ENCODE results near the gene GUCA1A. TPM values are rescaled to one million over a fixed set of nuclear protein-coding genes. Genes with fewer than 3 reads are reported as not detected.
"Not testable (repeated sequence)": the region's sequence is repeated elsewhere in the genome, so short reads cannot be mapped to it uniquely, and the experiment has no call there.

GUCA1A gene
- total RNA-seq, 1 donor = not detected

DNA sequence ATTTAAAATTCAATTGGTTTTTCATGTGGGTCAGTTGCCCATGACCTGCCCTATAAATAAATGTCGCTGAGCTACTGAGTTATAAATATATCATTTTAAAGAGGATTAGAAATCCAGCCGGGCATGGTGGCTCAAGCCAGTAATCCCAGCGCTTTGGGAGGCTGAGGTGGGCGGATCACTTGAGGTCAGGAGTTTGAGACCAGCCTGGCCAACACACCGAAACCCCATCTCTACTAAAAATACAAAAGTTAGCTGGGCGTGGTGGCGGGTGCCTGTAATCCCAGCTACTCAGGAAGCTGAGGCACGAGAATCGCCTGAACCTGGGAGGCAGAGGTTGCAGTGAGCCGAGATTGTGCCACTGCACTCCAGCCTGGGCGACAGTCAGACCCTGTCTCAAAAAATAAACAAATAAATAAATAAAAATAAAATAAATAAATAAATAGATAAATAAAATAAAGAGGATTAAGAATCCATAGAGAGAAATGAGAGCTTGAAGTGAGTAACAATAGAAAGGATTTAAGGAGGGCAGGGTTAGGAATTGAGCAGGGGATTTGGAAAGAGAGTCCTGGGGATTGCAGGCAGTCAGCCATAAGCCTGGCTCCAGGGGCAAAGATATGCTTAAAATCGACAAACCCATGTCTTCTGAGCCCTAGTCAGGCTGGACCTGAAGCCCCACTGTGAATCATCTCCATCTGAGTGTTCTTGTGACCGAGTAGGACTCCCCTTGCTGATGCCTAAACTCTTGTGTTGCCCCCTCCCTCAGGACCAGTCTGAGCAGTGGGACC lies 29.2 kb downstream of the GUCA1A start:
- not testable (repeated sequence) for DNase-seq (ENCODE audit: low read depth in 2 of 3, low spot score in 2 of 3)

DNA sequence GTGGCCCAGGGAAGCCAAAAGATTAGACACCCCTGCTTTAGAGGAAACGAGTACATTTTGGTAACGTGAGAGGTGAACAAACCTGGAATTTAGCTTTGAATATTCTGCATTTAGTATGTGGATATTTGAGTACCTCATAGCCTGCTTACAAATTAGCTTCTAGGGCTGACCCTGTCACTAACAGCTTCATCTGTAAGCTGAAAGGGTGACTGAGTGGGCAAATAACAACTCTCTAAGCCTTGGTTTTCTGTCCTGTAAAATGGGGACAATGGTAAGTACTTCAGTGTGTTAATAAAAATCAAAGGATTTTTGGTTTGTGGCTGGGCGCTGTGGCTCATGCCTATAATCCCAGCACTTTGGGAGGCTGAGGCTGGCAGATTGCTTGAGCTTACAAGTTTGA lies 30.0 kb downstream of the GUCA1A start:
- no peak for DNase-seq (ENCODE audit: low read depth in 2 of 3, low spot score in 2 of 3)

DNA sequence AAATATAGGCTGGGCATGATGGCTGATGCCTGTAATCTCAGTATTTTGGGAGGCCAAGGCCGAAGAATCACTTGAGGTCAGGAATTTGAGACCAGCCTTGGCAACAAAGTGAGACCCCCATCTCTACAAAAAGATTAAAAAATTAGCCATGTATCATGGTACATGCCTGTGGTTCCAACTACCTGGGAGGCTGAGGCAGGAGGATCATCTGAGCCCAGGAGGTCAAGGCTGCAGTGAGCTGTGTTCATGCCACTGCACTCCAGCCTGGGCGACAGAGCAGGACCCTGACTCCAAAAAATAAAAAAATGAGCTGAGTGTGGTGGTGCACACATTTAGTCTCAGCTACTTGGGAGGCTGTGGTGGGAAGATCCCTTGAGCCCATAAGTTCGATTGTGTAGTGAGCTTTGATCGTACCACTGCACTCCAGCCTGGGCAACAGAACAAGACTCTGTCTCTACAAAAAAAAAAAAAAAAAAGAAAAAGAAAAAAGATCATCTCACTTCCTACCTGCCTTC lies 31.7 kb downstream of the GUCA1A start:
- DNase-seq (ENCODE audit: low read depth in 2 of 3, low spot score in 2 of 3) = no peak

DNA sequence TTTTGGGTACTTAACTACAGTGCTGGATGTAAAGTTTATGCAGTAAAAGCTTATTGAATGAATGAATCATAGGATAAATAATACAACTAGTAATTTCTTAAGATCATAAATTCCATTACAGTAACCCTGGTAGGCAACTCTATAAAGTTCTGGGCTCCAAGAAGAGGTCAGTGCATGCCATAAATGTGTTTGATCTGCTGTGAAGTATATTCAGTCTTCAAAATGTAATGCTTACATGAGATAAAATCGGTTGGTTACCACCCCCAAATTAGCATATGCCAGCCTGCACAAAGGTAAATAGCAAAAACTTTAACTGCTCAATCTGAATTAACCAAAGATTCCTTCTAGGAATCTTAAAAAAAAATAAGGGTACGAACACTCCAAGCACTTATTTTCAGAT lies 34.4 kb downstream of the GUCA1A start:
- DNase-seq (ENCODE audit: low read depth in 2 of 3, low spot score in 2 of 3) = not testable (repeated sequence)

DNA sequence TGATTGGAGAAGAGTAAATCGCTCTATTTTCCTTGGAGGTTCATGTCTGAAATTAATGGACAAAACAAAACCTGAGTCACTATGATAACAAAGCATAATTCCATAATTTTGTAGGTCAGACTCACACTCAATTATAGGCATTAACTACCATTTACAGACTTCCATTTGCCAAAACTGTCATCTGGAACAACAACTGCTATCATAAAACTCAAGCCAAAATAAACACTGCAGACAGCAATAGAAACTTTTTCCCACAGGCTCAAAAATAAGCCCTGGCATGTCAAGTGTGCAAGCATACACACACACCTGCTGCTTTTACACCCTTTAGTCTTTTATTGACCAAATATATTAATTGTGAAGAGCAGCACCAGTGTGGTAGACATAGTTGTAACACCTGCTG lies 37.4 kb downstream of the GUCA1A start:
- DNase-seq (ENCODE audit: low read depth in 2 of 3, low spot score in 2 of 3) = no peak

DNA sequence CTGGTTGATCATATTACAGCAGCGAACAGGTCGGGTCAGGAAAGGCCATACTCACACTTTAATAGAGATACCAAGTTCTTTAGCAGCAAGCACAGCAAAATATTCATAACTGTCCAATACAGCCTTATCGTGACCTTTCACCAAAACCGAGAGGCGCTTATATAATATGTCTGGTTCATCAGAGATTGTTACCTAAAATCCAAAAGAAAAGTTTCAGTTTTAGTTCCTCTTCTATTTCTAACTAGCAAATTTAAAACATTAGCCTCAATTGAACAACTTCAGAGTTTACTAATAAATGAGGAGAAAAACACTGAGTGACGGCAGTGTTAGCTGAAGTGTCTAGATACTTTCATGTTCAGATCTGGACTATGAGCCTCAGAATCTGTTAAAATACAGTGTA lies 38.6 kb downstream of the GUCA1A start:
- no peak for DNase-seq (ENCODE audit: low read depth in 2 of 3, low spot score in 2 of 3)

DNA sequence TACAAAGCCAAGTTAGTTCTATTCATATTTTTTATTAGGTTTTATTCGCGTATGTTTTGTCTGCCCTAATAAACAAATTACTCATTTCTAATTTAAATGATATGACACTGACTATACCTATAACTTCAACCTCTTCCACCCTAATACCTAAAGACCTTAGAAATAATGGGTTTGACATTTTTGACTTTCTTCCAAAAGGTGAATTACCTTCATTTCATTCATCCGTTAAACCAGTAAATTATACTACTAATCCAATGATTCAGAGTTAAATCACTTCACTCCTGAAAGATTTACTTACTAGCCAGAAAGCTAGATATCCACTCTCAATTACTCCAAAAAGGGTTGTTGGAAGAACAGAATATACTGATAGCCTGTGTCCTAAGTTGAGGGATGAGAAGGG lies 39.3 kb downstream of the GUCA1A start:
- DNase-seq (ENCODE audit: low read depth in 2 of 3, low spot score in 2 of 3) = no peak

DNA sequence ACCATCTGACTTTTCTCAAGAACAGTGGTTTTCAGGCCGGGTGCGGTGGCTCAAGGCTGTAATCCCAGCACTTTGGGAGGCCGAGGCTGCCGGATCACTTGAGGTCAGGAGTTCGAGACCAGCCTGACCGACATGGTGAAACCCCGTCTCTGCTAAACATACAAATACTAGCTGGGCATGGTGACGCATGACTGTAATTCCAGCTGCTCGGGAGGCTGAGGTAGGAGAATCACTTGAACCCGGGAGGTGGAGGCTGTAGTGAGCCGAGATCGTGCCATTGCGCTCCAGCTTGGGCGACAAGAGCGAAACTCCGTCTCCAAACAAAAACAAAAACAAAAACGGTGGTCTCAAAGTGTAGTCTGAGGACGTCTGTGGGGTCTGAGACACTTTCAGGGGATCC lies 43.3 kb downstream of the GUCA1A start:
- not testable (repeated sequence) for DNase-seq (ENCODE audit: low read depth in 2 of 3, low spot score in 2 of 3)

DNA sequence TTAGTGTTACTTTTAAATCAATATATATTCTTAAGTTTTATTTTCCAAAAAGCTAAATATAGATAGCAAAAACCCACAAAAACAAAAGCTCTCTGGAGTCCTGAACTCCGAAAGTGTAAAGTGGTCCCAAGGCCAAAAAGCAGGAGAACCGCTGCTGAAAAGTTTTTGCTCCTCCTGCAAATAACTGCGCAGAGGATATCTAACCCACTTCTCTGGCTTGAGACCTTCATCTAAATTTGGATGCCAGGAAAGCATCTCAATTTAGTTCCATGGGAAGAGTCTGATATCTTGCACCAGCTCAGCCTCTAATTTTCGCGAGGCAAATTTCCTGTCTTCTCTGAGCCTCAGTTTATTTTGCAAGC lies 44.0 kb downstream of the GUCA1A start:
- no peak for DNase-seq (ENCODE audit: low read depth in 2 of 3, low spot score in 2 of 3)

DNA sequence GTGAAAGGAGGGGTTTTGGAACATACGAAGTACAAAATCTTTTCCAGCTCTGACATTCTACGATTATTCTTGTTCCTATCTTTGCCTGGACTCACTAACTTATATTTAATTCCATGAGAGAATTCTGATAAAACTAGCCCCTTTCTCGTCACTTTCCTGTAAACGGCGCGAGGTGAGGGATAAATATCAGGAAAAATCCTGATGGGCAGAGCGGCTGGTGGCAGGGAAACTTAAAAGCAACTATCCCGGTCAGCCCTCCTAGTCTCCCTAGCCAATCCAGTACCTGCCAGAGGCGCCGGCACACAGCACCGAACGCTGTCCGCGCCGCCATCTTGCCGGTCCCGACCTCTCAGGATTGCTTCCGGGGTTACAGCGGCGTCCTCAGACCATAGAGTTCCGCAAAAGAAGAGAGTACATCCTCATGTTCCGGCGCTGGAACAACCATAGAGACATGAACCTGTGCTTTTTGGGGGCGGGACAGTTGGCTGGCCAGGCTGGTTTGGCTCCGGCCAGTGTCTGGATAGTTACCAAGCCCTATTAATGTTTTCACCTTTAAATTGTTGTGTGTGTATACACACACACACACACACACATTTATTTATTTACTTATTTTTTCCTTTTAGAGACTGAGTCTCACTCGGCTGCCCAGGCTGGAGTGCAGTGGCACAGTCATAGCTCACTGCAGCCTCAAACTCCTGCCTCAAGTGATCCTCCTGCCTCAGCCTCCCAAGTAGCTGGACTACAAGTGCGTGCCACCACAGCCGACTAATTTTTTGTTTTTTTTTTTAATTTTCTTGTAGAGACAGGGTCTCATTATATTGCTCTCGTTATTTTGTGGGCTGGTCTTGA lies 44.6 kb downstream of the GUCA1A start, which contains the start of gene MRPS10:
TSS of gene MRPS10 (minus strand) at position 343 of the 849 bp plus-strand sequence. CDS start at position 331, 12 bp downstream.
- DNase-seq (ENCODE audit: low read depth in 2 of 3, low spot score in 2 of 3) = peak; percentile 67 to 96 (median 92)

DNA sequence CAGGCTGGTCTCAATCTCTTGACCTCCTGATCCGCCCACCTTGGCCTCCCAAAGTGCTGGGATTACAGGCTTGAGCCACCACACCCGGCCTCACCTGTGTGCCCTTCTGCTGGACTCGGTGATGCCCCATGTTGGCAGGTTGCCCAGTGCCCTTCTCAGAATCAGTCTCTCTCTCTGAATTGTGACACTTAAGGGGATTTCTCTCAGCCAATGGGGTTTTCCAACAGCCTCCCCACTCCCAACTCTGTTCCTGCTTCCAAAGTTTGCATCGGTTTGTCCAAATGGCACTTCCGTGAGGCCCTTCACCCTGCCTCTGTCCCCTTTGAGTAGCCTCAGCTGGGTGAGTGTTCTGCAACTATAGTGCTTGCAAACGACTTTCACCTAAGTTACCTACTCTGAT lies 47.6 kb downstream of the GUCA1A start:
- DNase-seq (ENCODE audit: low read depth in 2 of 3, low spot score in 2 of 3) = no peak

DNA sequence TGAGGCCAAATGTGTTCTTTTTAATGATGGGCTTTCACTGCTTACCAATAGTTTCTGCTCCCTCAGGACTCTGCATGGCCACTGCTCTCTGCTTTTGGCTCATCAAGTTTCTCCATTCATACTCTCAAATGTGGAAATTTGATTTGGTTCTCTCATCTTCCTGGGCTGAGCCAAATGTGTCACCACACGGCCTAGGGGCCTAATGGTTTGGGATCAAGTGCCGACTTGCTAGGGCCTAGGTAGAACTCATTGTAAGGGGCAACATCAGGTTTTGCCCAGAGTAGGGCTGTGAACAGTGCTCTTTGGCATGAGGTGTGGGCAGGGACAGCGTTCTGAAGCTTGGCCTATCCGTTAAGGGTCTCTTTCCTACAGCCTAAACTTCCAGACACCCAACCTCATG lies 48.4 kb downstream of the GUCA1A start:
- DNase-seq (ENCODE audit: low read depth in 2 of 3, low spot score in 2 of 3) = no peak

DNA sequence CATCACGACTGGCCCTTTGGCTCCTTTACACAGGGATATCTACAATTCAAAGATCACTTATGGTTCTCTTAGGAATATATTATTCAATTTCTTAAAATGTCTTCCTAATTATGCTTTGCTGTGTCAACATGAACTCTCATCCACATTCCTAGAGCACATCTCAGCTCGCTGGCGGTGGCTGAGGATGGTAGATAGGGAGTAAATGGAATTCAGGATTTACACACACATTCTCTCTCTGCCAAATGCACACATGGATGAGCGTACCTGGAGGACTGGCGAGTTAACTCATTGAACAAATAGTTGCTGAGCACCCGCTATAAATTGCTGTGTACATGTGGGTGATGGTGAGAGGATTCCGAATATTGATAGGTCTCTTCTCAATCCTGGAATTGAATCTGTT lies 49.3 kb downstream of the GUCA1A start:
- no peak for DNase-seq (ENCODE audit: low read depth in 2 of 3, low spot score in 2 of 3)

DNA sequence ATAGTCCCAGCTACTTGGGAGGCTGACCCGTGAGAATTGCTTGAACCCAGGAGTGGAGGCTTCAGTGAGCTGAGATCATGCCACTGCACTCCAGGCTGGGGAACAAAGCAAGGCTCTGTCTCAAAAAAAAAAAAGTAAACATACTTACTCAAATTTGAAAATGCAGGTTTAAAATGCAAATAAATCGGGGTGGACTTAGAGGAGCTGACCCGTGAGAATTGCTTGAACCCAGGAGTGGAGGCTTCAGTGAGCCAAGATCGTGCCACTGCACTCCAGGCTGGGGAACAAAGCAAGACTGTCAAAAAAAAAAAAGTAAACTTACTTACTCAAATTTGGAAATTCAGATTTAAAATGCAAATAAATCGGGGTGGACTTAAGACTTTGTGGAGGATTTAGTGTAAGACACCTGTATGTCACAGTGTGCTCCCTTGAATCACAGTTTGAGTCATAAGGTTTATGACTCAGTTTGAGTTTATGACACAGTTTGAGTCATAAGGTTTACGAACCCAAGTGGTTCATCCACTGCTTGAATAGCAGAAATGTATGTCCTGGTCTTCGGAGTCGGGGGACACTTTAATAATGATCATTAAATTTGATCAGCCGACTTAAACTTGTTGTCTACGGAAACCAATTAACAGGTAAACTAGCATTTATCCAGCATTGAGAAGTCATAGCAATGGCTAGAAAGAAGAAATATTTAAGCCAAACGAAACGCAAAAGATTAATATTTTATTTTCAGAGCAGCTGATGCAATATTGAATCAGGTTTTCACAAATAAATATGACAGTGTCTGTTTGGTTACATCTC lies 51.3 kb downstream of the GUCA1A start:
- no peak for DNase-seq (ENCODE audit: low read depth in 2 of 3, low spot score in 2 of 3)

DNA sequence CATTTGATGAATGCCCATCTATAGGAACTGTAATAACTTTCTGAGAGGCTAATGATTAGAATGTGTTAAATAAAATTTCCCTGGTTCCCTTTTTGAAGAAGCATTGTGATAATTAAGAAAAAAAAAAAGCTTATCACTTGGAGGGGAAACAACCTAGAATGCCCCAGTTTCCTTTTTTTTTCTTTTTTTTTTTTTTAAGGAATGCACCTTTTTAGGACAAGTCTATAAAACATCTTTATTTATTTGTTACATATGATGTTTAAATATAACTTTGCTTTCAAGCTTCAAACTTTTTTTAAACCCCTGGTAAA lies 51.8 kb downstream of the GUCA1A start:
- no peak for DNase-seq (ENCODE audit: low read depth in 2 of 3, low spot score in 2 of 3)

DNA sequence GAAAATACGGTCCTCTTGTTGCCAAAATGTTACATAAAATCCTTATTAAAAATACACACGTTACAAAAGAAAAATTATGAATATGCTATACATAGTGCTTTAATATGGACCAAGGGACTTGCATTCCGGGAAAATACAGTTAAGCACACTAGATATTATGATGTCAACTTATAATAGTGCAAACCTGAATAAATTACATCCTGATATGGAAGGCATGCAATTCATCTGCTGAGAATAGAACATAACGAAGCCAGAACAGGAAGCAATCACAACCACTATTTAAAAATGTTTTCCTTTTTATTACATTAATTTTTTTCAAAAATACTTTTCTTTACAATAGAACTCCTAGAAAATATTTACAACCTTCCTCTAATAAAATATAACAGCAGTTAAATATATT lies 52.3 kb downstream of the GUCA1A start:
- no peak for DNase-seq (ENCODE audit: low read depth in 2 of 3, low spot score in 2 of 3)

DNA sequence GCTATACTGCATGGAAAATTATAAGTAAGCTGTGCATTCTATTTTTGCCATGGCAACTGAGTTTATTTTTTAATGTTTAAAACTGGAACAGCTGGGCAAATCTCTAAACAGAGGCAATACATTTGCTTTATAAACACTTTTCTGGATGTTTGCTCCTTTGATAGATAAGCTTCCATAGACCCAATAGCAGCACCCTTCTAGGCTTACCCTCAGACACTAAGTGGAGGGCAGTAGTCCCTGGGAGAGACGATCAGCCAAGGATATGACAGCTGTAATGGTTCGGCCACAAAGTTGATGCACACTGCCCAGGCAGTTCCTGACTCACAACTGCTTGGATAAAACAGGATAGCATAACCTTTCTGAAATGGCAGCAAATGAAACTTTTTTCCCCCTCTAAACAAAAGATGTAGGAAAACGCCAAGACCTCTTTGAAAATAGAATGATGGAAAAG lies 53.0 kb downstream of the GUCA1A start:
- no peak for DNase-seq (ENCODE audit: low read depth in 2 of 3, low spot score in 2 of 3)

DNA sequence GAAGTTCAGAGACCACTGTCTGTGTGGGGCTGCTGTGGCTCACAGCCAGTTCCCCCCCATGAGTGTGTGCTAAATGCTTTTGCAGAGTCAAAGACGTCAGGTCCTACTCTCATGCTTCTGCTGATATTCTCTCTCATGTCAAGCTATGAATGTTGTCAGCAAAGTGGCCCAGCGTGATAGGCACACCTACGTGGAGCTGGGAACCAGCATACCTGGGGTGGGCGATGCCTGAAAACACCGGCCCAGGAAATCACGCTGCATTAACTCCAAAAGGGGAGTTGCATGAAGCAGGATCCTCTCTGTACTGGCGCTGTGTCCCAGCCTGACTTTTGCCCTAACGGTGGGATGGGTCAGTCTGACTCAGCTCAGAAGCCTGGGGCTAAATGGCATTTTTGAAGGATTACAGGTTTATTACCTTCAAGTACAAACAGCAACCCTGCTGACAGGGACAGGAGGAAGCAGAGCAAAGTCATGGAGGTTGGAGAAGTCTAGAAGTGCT lies 53.5 kb downstream of the GUCA1A start:
- DNase-seq (ENCODE audit: low read depth in 2 of 3, low spot score in 2 of 3) = no peak

DNA sequence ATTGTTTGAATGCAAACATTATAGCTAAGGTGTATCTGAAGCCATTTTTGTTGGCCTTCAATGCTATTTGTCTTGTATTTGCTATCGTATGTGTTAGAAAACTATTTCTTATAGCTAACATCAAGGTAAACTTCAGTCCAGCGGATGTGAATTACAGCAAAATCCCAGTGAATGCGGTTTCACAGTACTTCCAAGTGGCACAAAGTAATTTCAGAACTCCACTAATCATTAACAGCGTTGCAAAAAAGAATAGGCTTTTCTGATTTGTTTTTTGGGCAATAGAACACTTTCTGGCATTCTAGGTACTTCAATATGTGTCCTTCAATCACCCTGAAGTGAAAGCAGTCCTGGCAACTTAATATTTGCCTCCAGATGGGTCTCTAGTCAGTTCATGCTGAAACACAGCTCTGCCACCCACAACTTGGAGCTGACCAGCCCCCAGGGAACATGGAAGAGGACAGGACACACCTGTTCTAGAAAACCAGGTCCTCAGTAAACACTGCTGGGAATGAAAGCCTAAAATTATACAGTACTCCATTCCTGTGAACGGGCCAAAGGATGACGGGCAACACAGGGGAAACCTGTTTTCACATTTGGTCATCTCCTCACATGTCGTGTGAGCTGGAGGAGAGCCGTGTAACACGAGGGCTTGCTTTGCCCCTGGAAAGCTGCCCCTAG lies 54.1 kb downstream of the GUCA1A start:
- no peak for DNase-seq (ENCODE audit: low read depth in 2 of 3, low spot score in 2 of 3)

DNA sequence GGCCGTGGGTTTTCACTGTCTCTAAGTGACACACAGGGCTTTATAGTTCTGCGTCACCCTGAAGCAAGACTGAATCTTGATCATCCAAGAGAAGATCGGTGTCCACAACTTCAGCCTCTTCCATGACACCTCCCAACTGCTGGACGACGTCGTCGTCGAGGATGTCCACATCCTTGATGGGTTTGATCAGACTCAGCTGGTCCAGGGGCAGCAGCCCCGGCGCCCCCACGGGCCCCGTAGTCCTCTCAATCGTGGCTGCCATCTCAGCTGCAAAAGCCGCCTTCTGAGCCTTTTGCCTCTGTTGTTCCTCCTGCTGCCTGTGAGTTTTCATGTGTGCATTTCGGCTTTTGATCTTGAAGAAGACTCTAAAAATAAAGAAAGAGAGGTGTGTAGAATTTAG lies 55.1 kb downstream of the GUCA1A start:
- no peak for DNase-seq (ENCODE audit: low read depth in 2 of 3, low spot score in 2 of 3)
